Measurements from ENCODE around the gene CCSER1.

The CCSER1 gene

DNA sequence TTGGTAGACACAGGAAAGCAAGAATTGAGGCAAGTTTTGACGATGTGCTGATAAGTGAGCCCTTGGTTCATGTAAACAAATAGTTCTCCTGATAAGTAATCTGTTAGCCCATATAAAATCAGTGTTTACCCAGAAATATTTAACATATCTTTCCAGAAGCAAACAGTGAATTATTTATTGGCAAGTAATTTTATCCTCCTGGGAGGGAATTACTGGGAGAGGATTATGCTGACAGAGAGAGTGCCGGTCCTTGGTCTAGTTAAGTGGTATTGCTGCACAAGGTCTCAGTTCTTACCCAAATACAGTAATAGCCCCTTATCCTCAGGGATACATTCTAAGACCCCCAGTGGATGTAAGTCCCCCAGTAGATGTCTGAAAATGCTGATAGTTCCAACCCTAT lies 315.4 kb downstream of the CCSER1 start:
- Histone ChIP-seq H2AFZ (ENCODE audit: low read length) (no peak overlapping the region), H3K4me3 (ENCODE audit: low read length, poor library complexity, severe bottlenecking) (no peak overlapping the region), H3K36me3 (ENCODE audit: insufficient read depth, low read length) (no peaks in the 10 kb centered on the region), H4K20me1 (ENCODE audit: insufficient read depth, low read length, poor library complexity, severe bottlenecking) (no peaks in the 10 kb centered on the region), H3K27me3 (ENCODE audit: insufficient read depth, low read length, poor library complexity, severe bottlenecking) (no peaks in the 10 kb centered on the region), H3K9ac (ENCODE audit: low read depth, low read length, poor library complexity, severe bottlenecking) (no peak overlapping the region), H3K4me1 (ENCODE audit: insufficient read depth, low read length, poor library complexity, severe bottlenecking) (no peaks in the 10 kb centered on the region), H3K79me2 (ENCODE audit: insufficient read depth, low read length) (no peaks in the 10 kb centered on the region), H3F3A (ENCODE audit: low read depth) (no peaks in the 10 kb centered on the region), H3K9me3 (ENCODE audit: insufficient read depth, low read depth, low read length) (no peaks in the 10 kb centered on the region), H3K4me2 (ENCODE audit: low read depth, low read length, poor library complexity, severe bottlenecking) (no peak overlapping the region), H3K9me2 (replicated peaks; ENCODE audit: low read depth, low read length) (no peaks in the 10 kb centered on the region)
- no peak for TF ChIP-seq EZH2phosphoT487 (IDR thresholded peaks at IDR 0.05; ENCODE audit: borderline replicate concordance)

DNA sequence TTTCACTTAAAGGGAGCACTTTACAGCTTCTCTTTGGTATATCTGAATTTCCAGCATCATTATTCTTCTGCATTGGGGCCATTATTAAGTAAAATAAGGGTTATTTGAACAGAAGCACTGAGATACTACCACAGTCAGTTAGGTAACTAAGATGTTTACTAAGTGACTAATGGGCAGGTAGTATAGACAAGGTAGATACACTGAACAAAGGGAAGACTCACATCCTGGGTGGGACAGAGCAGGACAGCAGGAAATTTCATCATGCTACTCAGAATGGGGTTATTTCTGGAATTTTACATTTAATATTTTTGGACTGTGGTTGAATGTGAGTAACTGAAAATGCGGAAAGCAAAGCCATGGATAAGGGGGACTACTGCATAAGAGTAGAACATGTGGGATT lies 316.0 kb downstream of the CCSER1 start:
- H3K4me2 ChIP-seq (ENCODE audit: low read depth, low read length, poor library complexity, severe bottlenecking): no peak overlapping the region
- H3K9ac ChIP-seq (ENCODE audit: low read depth, low read length, poor library complexity, severe bottlenecking): no peak overlapping the region
- H3F3A ChIP-seq (ENCODE audit: low read depth): no peaks in the 10 kb centered on the region
- no peaks in the 10 kb centered on the region for H3K79me2 ChIP-seq (ENCODE audit: insufficient read depth, low read length)
- no peak for TF ChIP-seq EZH2phosphoT487 (IDR thresholded peaks at IDR 0.05; ENCODE audit: borderline replicate concordance)
- TF ChIP-seq, protein P1, sequence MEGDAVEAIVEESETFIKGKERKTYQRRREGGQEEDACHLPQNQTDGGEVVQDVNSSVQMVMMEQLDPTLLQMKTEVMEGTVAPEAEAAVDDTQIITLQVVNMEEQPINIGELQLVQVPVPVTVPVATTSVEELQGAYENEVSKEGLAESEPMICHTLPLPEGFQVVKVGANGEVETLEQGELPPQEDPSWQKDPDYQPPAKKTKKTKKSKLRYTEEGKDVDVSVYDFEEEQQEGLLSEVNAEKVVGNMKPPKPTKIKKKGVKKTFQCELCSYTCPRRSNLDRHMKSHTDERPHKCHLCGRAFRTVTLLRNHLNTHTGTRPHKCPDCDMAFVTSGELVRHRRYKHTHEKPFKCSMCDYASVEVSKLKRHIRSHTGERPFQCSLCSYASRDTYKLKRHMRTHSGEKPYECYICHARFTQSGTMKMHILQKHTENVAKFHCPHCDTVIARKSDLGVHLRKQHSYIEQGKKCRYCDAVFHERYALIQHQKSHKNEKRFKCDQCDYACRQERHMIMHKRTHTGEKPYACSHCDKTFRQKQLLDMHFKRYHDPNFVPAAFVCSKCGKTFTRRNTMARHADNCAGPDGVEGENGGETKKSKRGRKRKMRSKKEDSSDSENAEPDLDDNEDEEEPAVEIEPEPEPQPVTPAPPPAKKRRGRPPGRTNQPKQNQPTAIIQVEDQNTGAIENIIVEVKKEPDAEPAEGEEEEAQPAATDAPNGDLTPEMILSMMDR (conservative IDR thresholded peaks at IDR 0.05; ENCODE audit: low read length): no peak
- H3K9me3 ChIP-seq (ENCODE audit: insufficient read depth, low read depth, low read length): no peaks in the 10 kb centered on the region
- no peaks in the 10 kb centered on the region for H3K27me3 ChIP-seq (ENCODE audit: insufficient read depth, low read length, poor library complexity, severe bottlenecking)
- H3K36me3 ChIP-seq (ENCODE audit: insufficient read depth, low read length): no peaks in the 10 kb centered on the region
- H3K4me1 ChIP-seq (ENCODE audit: insufficient read depth, low read length, poor library complexity, severe bottlenecking): no peaks in the 10 kb centered on the region
- H4K20me1 ChIP-seq (ENCODE audit: insufficient read depth, low read length, poor library complexity, severe bottlenecking): no peaks in the 10 kb centered on the region
- no peaks in the 10 kb centered on the region for H3K9me2 ChIP-seq (replicated peaks; ENCODE audit: low read depth, low read length)
- no peak overlapping the region for H2AFZ ChIP-seq (ENCODE audit: low read length)
- no peak overlapping the region for H3K4me3 ChIP-seq (ENCODE audit: low read length, poor library complexity, severe bottlenecking)

DNA sequence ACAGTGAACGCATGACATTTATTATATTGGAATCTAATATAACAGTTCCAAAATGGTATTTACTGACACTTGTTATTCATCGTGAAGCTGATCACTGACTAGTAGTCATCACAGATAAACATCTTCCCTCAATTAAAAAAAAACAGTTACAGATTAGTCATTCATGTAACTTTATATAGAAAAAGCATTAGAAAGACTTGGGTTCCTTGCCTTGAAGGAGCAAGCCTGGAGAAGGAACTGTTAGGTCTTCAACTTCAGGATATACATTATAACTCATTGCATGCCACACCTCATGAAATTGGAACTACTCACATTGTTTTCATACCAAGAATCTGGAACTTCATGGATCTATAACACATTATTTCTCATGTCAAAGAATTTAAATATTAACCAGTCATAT lies 317.7 kb downstream of the CCSER1 start:
- no peaks in the 10 kb centered on the region for H4K20me1 ChIP-seq (ENCODE audit: insufficient read depth, low read length, poor library complexity, severe bottlenecking)
- H3K9me2 ChIP-seq (replicated peaks; ENCODE audit: low read depth, low read length): no peaks in the 10 kb centered on the region
- H3F3A ChIP-seq (ENCODE audit: low read depth): no peaks in the 10 kb centered on the region
- no peak overlapping the region for H3K4me2 ChIP-seq (ENCODE audit: low read depth, low read length, poor library complexity, severe bottlenecking)
- H3K4me1 ChIP-seq (ENCODE audit: insufficient read depth, low read length, poor library complexity, severe bottlenecking): no peaks in the 10 kb centered on the region
- H3K9me3 ChIP-seq (ENCODE audit: insufficient read depth, low read depth, low read length): no peaks in the 10 kb centered on the region
- no peaks in the 10 kb centered on the region for H3K36me3 ChIP-seq (ENCODE audit: insufficient read depth, low read length)
- TF ChIP-seq, protein P1 (conservative IDR thresholded peaks at IDR 0.05; ENCODE audit: low read length): no peak
- no peak for TF ChIP-seq EZH2phosphoT487 (IDR thresholded peaks at IDR 0.05; ENCODE audit: borderline replicate concordance)
- H3K9ac ChIP-seq (ENCODE audit: low read depth, low read length, poor library complexity, severe bottlenecking): no peak overlapping the region
- no peak overlapping the region for H3K4me3 ChIP-seq (ENCODE audit: low read length, poor library complexity, severe bottlenecking)
- no peak overlapping the region for H2AFZ ChIP-seq (ENCODE audit: low read length)
- H3K27me3 ChIP-seq (ENCODE audit: insufficient read depth, low read length, poor library complexity, severe bottlenecking): no peaks in the 10 kb centered on the region
- no peaks in the 10 kb centered on the region for H3K79me2 ChIP-seq (ENCODE audit: insufficient read depth, low read length)

DNA sequence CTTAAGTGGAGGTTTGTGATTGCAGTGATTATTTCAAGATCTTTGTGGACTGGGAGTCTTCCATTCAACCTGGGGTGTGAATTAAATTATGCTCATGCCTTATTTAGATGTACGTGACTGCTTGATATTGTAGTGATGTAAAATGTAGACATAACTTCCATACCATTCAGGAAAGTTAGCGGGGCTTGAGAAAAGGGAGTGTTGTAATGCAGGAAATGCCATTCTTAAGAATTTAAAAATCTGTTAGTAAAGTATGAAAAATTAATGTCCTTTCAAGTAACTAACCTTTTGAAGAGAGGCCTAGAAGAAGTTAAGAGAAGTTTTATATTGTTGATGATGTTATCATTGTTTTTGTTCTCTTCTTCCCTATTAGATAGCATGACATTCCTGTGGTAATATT lies 318.2 kb downstream of the CCSER1 start:
- Histone ChIP-seq H2AFZ (ENCODE audit: low read length) (no peak overlapping the region), H3K27me3 (ENCODE audit: insufficient read depth, low read length, poor library complexity, severe bottlenecking) (no peaks in the 10 kb centered on the region), H3K36me3 (ENCODE audit: insufficient read depth, low read length) (no peaks in the 10 kb centered on the region), H3K4me2 (ENCODE audit: low read depth, low read length, poor library complexity, severe bottlenecking) (no peak overlapping the region), H3K4me3 (ENCODE audit: low read length, poor library complexity, severe bottlenecking) (no peak overlapping the region), H3K79me2 (ENCODE audit: insufficient read depth, low read length) (no peaks in the 10 kb centered on the region), H3K9me2 (replicated peaks; ENCODE audit: low read depth, low read length) (no peaks in the 10 kb centered on the region), H3K9ac (ENCODE audit: low read depth, low read length, poor library complexity, severe bottlenecking) (no peak overlapping the region), H3K4me1 (ENCODE audit: insufficient read depth, low read length, poor library complexity, severe bottlenecking) (no peaks in the 10 kb centered on the region), H3K9me3 (ENCODE audit: insufficient read depth, low read depth, low read length) (no peaks in the 10 kb centered on the region), H3F3A (ENCODE audit: low read depth) (no peaks in the 10 kb centered on the region), H4K20me1 (ENCODE audit: insufficient read depth, low read length, poor library complexity, severe bottlenecking) (no peaks in the 10 kb centered on the region)
- no peak for TF ChIP-seq EZH2phosphoT487 (IDR thresholded peaks at IDR 0.05; ENCODE audit: borderline replicate concordance)
- TF ChIP-seq, protein P1 (conservative IDR thresholded peaks at IDR 0.05; ENCODE audit: low read length): no peak

Measured in Loucy (cell line).